ENCODE results near the gene SYCN.

SYCN gene

DNA sequence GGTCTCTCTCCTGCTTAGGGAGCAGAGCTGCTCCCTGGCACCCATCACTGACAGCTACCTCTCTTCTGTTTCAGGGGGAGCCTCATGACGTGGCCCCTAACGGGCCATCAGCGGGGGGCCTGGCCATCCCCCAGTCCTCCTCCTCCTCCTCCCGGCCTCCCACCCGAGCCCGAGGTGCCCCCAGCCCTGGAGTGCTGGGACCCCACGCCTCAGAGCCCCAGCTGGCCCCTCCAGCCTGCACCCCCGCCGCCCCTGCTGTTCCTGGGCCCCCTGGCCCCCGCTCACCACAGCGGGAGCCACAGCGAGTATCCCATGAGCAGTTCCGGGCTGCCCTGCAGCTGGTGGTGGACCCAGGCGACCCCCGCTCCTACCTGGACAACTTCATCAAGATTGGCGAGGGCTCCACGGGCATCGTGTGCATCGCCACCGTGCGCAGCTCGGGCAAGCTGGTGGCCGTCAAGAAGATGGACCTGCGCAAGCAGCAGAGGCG is 30.5 kb downstream of the SYCN start:
- H3K27me3 ChIP-seq (ENCODE audit: control insufficient read depth, insufficient read depth, low read length), result no peaks in the 10 kb centered on the region
- no peaks in the 10 kb centered on the region for H3K36me3 ChIP-seq (ENCODE audit: control insufficient read depth, insufficient read depth, low read length)
- H3K4me1 ChIP-seq (ENCODE audit: control insufficient read depth, insufficient read depth, low read length), result peaks cover 8% of the 10 kb centered on the region
- no peak overlapping the region for H3K4me3 ChIP-seq (ENCODE audit: low read length)
- H3K9ac ChIP-seq (ENCODE audit: low read length), result no peak overlapping the region
- H3K9me3 ChIP-seq (ENCODE audit: control insufficient read depth, low read length), result no peaks in the 10 kb centered on the region

DNA sequence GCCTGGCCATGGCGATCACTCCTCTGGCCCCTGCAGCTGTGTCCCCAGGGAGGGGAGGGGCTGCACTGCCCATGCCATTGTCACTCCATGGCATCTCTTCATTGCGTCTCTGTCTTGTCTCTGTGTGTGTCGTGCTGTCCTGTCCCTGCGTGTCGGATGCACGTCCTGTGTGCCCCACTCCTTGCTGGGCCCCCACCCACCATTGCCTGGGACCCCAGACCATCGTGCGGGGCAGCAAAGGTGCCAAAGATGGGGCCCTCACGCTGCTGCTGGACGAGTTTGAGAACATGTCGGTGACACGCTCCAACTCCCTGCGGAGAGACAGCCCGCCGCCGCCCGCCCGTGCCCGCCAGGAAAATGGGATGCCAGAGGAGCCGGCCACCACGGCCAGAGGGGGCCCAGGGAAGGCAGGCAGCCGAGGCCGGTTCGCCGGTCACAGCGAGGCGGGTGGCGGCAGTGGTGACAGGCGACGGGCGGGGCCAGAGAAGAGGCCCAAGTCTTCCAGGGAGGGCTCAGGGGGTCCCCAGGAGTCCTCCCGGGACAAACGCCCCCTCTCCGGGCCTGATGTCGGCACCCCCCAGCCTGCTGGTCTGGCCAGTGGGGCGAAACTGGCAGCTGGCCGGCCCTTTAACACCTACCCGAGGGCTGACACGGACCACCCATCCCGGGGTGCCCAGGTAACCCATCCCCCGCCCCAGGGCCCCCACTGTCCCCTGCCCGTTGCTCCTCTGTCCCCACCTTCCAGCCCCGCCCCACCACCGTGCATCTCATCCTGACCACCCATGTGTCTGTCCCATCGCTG is 31.2 kb downstream of the SYCN start:
- peaks cover 9% of the 10 kb centered on the region for H3K4me1 ChIP-seq (ENCODE audit: control insufficient read depth, insufficient read depth, low read length)
- H3K4me3 ChIP-seq (ENCODE audit: low read length), result no peak overlapping the region
- H3K9ac ChIP-seq (ENCODE audit: low read length), result no peak overlapping the region
- H3K9me3 ChIP-seq (ENCODE audit: control insufficient read depth, low read length), result no peaks in the 10 kb centered on the region
- no peaks in the 10 kb centered on the region for H3K36me3 ChIP-seq (ENCODE audit: control insufficient read depth, insufficient read depth, low read length)
- H3K27me3 ChIP-seq (ENCODE audit: control insufficient read depth, insufficient read depth, low read length), result no peaks in the 10 kb centered on the region

DNA sequence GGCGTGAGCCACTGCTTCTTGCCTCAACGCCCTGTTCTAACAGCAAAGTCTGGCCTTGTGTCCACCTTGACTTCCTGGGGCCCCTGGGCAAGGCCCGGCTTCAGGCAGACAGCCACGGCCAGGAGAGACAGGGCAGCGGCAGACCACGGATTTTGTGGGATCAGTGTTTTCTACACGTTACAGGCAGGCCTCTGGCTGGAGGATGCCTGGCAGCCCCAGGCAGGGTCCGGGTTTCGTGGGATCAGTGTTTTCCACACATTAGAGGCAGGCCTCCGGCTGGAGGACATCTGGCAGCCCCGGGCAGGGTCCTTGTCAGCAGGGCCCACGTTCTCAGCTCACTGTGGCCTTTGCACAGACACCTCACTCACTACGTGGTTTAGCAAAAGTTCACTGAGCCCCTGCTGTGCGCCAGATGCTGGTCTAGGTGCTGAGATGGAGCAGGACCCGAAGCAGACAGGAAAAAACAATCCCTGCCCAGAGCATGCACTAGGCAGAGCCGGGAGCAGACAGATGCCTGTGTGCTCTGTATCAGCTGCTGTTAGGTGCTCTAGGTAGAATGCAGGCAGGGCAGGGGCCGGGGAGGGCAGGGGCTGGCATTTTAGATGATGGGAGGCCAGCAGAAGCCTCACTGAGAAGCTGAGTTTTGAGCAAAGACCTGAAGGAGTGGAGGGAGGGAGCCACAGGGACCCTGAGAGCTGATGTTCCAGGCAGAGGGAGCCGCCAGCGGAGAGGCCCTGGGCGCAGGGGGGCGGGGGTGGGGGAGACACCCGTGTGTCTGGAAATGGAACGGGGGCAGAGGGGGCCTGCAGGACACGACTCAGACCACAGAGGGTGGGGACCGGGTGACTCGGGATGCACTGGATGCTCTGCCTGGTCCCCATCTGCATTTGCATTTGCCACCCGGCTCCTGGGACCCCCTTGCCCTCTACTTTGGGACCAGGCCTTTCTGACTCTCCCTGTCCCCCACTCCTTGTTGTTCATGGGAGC is 32.3 kb downstream of the SYCN start:
- H3K27me3 ChIP-seq (ENCODE audit: control insufficient read depth, insufficient read depth, low read length), result no peaks in the 10 kb centered on the region
- H3K4me1 ChIP-seq (ENCODE audit: control insufficient read depth, insufficient read depth, low read length), result peaks cover 20% of the 10 kb centered on the region
- no peak overlapping the region for H3K4me3 ChIP-seq (ENCODE audit: low read length)
- no peaks in the 10 kb centered on the region for H3K9me3 ChIP-seq (ENCODE audit: control insufficient read depth, low read length)
- H3K9ac ChIP-seq (ENCODE audit: low read length), result no peak overlapping the region
- no peaks in the 10 kb centered on the region for H3K36me3 ChIP-seq (ENCODE audit: control insufficient read depth, insufficient read depth, low read length)

DNA sequence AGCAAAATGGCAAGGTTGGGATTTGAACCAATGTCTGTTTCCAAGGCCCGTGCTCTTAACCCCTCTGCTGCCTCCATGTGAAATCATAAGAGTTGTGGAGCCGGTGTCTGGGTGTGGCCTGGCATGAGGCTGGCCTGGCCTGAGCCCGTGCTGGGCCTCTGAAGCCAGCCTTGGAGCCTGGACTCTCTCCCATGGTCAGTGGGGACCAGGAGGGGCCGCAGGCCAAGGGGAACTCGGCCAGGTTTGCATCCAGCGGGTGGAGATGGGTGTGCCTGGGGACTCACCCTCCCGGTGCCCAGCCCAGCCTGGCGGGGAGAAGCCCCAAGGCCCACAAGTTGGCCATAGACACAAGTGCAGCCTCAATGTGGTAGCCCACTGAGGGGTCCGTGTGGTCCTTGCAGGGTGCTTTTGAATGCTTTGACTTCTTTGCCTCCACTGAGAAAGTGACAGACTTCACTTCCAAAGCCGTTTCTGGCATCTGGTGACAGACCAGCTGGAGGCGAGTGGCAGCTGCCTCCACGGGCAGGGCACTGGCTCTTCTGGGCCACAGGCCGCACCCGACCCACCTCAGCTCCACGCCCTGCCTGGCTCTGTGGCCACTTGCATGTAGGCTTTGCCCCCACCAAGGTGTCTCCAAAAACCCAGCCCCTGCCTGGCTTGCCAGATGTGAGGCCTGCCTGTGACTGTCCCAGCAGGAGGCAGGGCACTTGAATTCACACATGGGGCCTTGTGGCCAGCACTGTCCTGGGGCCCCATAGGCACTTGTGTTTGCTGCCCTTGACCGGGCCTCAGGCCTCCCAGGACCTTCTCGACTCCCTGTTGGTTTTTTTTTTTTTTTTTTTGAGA is 33.5 kb downstream of the SYCN start:
- Histone ChIP-seq H3K4me1 (ENCODE audit: control insufficient read depth, insufficient read depth, low read length) (peaks cover 32% of the 10 kb centered on the region), H3K36me3 (ENCODE audit: control insufficient read depth, insufficient read depth, low read length) (no peaks in the 10 kb centered on the region), H3K9me3 (ENCODE audit: control insufficient read depth, low read length) (no peaks in the 10 kb centered on the region), H3K9ac (ENCODE audit: low read length) (no peak overlapping the region), H3K4me3 (ENCODE audit: low read length) (no peak overlapping the region), H3K27me3 (ENCODE audit: control insufficient read depth, insufficient read depth, low read length) (no peaks in the 10 kb centered on the region)

DNA sequence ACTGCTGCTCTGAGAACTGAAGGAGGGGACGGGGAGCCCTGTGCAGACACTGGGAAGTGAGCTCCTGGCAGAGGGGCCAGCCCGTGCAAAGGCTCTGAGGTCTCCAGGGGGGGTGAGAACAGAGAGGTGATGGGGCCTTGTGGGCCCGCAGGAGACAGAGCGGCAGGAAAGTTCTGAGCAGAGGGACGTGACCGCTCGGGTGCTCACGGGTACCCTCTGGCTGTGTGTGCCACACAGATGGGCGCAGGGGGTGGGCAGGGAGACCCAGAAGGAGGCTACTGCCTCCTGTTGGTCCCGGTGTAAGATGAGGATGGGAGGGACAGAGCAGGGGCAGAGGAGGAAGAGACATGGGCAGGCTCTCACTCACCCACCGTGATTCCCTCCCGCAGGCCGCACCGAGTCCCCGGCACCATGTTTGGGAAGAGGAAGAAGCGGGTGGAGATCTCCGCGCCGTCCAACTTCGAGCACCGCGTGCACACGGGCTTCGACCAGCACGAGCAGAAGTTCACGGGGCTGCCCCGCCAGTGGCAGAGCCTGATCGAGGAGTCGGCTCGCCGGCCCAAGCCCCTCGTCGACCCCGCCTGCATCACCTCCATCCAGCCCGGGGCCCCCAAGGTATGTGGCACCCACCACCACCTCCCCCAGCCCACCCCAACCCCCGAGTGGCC is 34.8 kb downstream of the SYCN start:
- no peaks in the 10 kb centered on the region for H3K36me3 ChIP-seq (ENCODE audit: control insufficient read depth, insufficient read depth, low read length)
- H3K4me3 ChIP-seq (ENCODE audit: low read length), result no peak overlapping the region
- no peaks in the 10 kb centered on the region for H3K27me3 ChIP-seq (ENCODE audit: control insufficient read depth, insufficient read depth, low read length)
- H3K4me1 ChIP-seq (ENCODE audit: control insufficient read depth, insufficient read depth, low read length), result peaks cover 33% of the 10 kb centered on the region
- H3K9me3 ChIP-seq (ENCODE audit: control insufficient read depth, low read length), result no peaks in the 10 kb centered on the region
- H3K9ac ChIP-seq (ENCODE audit: low read length), result no peak overlapping the region

DNA sequence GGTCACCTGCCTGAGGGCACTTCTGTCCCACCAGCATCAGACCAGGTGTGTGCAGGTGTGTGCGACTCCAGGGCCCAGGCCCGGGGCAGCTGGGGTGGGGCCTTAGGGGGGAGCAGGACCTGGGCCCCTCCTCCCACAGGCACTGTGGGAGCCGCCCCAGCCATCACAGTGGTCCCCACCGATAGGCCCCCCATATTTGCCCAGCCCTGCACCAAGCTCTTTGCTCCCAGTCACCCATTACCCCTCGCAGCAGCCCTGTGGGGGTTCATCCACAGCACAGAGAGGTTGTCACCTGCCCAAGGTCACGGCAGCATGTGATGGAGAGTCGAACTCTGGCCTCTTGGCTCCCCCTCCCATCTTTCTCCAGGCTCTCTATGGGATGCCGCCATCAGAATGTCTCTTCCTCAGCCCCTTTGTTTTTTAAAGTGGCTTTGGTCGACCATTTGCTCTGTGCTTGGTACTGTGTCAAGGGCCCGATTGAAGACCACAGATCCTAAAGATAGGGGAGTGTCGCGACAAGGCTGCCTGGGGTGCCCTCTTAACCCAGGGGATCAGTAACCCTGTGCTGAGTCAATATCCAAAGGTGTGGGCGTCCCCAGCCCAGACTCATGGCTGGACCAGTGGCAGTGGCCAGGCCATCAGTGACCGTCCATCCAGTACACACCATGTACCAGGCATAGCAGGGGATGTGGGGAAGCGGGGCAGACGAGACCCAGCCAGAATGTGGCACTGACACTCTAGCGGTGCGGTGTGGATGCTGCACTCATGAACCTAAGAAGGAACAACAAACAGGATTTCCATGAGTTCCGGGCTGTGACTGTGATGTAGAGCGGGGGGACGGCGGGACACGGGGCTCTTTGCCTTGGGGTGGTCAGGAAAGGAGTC is 35.6 kb downstream of the SYCN start:
- Histone ChIP-seq H3K36me3 (ENCODE audit: control insufficient read depth, insufficient read depth, low read length) (no peaks in the 10 kb centered on the region), H3K9ac (ENCODE audit: low read length) (no peak overlapping the region), H3K9me3 (ENCODE audit: control insufficient read depth, low read length) (no peaks in the 10 kb centered on the region), H3K4me1 (ENCODE audit: control insufficient read depth, insufficient read depth, low read length) (peaks cover 33% of the 10 kb centered on the region), H3K27me3 (ENCODE audit: control insufficient read depth, insufficient read depth, low read length) (no peaks in the 10 kb centered on the region), H3K4me3 (ENCODE audit: low read length) (no peak overlapping the region)

DNA sequence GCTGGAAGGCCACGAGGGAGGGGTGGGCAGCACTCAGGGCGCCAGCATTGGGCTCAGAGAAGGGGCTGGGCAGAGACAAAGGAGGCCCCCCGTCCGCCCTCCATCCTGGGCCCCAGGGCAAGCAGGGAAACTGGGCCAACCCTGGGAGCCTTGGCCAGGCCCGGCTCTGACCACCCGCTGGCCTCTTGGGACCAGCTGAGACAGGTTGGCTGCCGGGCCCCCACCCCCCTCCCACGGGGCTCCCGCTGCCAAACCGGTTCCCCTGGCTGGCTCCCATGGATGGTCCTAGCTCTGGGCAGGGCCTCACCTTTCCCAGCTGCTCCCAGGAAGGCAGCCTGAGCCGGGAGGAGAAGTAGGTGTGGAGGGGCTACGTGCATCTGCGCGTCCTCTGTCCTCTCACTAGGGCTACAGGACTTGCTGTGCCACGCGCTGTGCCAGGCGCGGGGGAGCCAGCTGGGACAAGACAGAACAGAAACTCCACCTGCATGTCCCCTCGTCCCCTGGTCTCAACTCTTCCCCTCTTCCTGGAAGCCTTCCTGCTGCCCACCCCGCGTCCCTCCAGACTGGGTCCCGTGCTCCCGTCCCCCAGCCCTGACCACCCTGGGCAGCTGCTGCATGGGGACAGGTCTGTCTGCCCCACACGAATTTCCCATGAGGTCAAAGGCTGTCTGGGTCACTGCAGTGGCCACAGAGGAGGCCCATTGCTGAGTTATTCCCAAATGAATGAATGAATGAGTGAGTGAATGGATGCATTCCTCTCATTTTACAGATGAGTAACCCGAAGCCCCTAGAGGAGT is 36.4 kb downstream of the SYCN start:
- no peaks in the 10 kb centered on the region for H3K36me3 ChIP-seq (ENCODE audit: control insufficient read depth, insufficient read depth, low read length)
- H3K4me3 ChIP-seq (ENCODE audit: low read length), result no peak overlapping the region
- H3K9me3 ChIP-seq (ENCODE audit: control insufficient read depth, low read length), result no peaks in the 10 kb centered on the region
- H3K4me1 ChIP-seq (ENCODE audit: control insufficient read depth, insufficient read depth, low read length), result peaks cover 37% of the 10 kb centered on the region
- H3K9ac ChIP-seq (ENCODE audit: low read length), result no peak overlapping the region
- no peaks in the 10 kb centered on the region for H3K27me3 ChIP-seq (ENCODE audit: control insufficient read depth, insufficient read depth, low read length)

DNA sequence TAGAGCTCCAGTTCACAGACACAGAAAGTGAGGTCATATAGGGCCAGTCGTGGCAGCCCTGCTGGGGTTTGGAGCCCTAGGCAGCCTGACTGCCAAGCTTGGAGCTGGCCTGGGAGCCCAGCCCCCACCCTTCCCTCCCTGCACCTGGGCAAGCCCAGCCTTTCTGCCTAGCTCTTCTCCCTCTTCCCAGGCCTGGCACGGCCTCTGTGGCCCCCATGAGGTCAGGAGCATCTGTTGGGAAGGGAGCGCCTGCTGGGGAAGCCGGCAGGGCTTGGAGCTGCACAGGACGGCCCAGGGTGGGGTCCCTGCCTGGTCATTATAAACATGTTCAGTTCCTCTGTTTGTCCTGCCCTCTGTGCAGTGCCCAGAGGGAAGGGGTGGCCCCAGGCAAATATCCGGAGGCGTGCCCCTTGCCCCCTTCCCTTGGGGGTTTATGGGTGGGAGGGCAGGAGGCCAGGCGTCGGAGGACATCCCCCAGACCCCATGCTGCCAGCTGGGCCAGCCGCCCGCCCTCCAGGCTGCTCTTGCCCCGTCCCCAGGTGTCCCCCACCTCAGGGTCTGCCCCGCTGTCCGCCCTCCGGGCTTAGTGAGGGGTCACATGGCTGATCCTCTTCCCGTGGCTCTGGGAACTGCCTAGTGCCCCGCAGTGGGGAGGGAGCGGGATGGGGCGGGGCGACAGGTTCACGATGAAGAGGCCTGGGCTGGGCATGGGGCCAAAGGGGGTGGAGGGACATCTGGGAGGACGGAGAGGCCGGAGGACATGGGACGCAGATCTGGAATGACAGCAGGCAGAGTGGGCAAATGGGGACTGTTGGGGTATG is 37.3 kb downstream of the SYCN start:
- no peak overlapping the region for H3K4me3 ChIP-seq (ENCODE audit: low read length)
- H3K9ac ChIP-seq (ENCODE audit: low read length), result no peak overlapping the region
- no peaks in the 10 kb centered on the region for H3K27me3 ChIP-seq (ENCODE audit: control insufficient read depth, insufficient read depth, low read length)
- H3K36me3 ChIP-seq (ENCODE audit: control insufficient read depth, insufficient read depth, low read length), result no peaks in the 10 kb centered on the region
- peaks cover 37% of the 10 kb centered on the region for H3K4me1 ChIP-seq (ENCODE audit: control insufficient read depth, insufficient read depth, low read length)
- H3K9me3 ChIP-seq (ENCODE audit: control insufficient read depth, low read length), result no peaks in the 10 kb centered on the region

DNA sequence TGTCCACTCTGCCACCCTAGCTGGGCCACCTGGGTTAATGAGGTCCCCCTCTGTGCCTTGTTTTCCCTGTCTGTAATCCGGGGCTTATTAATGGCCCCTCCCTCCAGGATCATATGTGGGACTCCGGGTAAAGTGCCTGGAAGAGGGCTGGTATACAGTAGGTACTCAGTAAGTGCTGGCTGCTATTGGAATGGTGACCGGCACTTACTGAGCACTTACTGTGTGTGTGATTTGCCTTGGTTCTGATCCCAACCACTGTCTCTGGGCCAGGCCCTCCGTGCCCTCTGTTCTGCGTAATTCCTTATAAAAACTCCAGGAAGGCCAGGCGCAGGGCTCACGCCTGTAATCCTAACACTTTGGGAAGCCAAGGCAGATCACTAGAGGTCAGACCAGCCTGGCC is 38.2 kb downstream of the SYCN start:
- peaks cover 43% of the 10 kb centered on the region for H3K4me1 ChIP-seq (ENCODE audit: control insufficient read depth, insufficient read depth, low read length)
- no peak overlapping the region for H3K9ac ChIP-seq (ENCODE audit: low read length)
- no peaks in the 10 kb centered on the region for H3K36me3 ChIP-seq (ENCODE audit: control insufficient read depth, insufficient read depth, low read length)
- no peak overlapping the region for H3K4me3 ChIP-seq (ENCODE audit: low read length)
- H3K9me3 ChIP-seq (ENCODE audit: control insufficient read depth, low read length), result no peaks in the 10 kb centered on the region
- no peaks in the 10 kb centered on the region for H3K27me3 ChIP-seq (ENCODE audit: control insufficient read depth, insufficient read depth, low read length)
